MM.1S (cell line): ENCODE data around the gene TMSB10.
"Not testable (repeated sequence)": the region's sequence is repeated elsewhere in the genome, so short reads cannot be mapped to it uniquely, and the experiment has no call there.

Source experiments
- DNase-seq: peaks from one replicate; pipeline ENCODE4 v3.0.0-alpha.2; 2015
- H2AFZ ChIP-seq: fragments of 300-600 bp; sonication (generic); 2 replicates; pipeline ENCODE4 v1.6.0; 2016; ENCODE audit warnings: antibody characterized with exemption, low read length
- H3F3A ChIP-seq: fragments of 300-600 bp; sonication (generic); 2 replicates; pipeline ENCODE4 v1.6.1; 2016; ENCODE audit warnings: mild to moderate bottlenecking, antibody characterized with exemption, low read length, moderate library complexity, mixed read lengths; ENCODE audit not compliant: insufficient read depth
- H3K27ac ChIP-seq: fragments of 300-600 bp; sonication (generic); 2 replicates; pipeline ENCODE4 v1.5.1; 2016; ENCODE audit warnings: mild to moderate bottlenecking, low read length
- H3K27me3 ChIP-seq: fragments of 300-600 bp; sonication (generic); replicated peaks from 2 replicates; pipeline ENCODE4 v1.6.0; 2016; ENCODE audit warnings: low read length; ENCODE audit not compliant: insufficient read depth
- H3K36me3 ChIP-seq: fragments of 300-600 bp; sonication (generic); replicated peaks from 2 replicates; pipeline ENCODE4 v1.6.1; 2016; ENCODE audit warnings: mild to moderate bottlenecking, low read length, mixed read lengths; ENCODE audit not compliant: insufficient read depth
- H3K4me1 ChIP-seq: fragments of 300-600 bp; sonication (generic); 2 replicates; pipeline ENCODE4 v1.6.1; 2016; ENCODE audit warnings: low read length, mixed read lengths
- H3K4me2 ChIP-seq: fragments of 300-600 bp; sonication (generic); 2 replicates; pipeline ENCODE4 v1.6.0; 2016; ENCODE audit warnings: low read depth, low read length
- H3K4me3 ChIP-seq: fragments of 300-600 bp; sonication (generic); 2 replicates; pipeline ENCODE4 v1.5.1; 2016; ENCODE audit warnings: low read length, mixed read lengths
- H3K79me2 ChIP-seq: fragments of 300-600 bp; sonication (generic); 2 replicates; pipeline ENCODE4 v1.6.1; 2016; ENCODE audit warnings: mixed run types, low read length, mixed read lengths
- H3K9ac ChIP-seq: fragments of 300-600 bp; sonication (generic); 2 replicates; pipeline ENCODE4 v1.6.1; 2016; ENCODE audit warnings: low read length, mixed read lengths
- H3K9me2 ChIP-seq: fragments of 300-600 bp; sonication (generic); replicated peaks from 2 replicates; pipeline ENCODE4 v1.6.1; 2016; ENCODE audit warnings: mild to moderate bottlenecking, low read length, mixed read lengths; ENCODE audit not compliant: insufficient read depth
- H3K9me3 ChIP-seq: fragments of 300-600 bp; sonication (generic); replicated peaks from 2 replicates; pipeline ENCODE4 v1.6.1; 2016; ENCODE audit warnings: mild to moderate bottlenecking, low read length, mixed read lengths; ENCODE audit not compliant: insufficient read depth
- H4K20me1 ChIP-seq: fragments of 300-600 bp; sonication (generic); 2 replicates; pipeline ENCODE4 v1.6.1; 2016; ENCODE audit warnings: mild to moderate bottlenecking, low read length, moderate library complexity, mixed read lengths; ENCODE audit not compliant: insufficient read depth
- CTCF ChIP-seq: fragments of 300-600 bp; sonication (generic); IDR thresholded peaks from 2 replicates; pipeline ENCODE4 v1.5.1; 2016; ENCODE audit warnings: antibody characterized with exemption, low read length, mixed read lengths
- EZH2 ChIP-seq: fragments of 300-600 bp; sonication (generic); optimal IDR thresholded peaks from 2 replicates; pipeline ENCODE3; 2017; ENCODE audit warnings: low read depth, mild to moderate bottlenecking, antibody characterized with exemption, low read length, mixed read lengths
- EZH2phosphoT487 ChIP-seq: fragments of 300-600 bp; sonication (generic); IDR thresholded peaks from 2 replicates; pipeline ENCODE4 v1.6.1; 2018; ENCODE audit warnings: antibody characterized with exemption, low read length

Gene TMSB10

GRCh38 chr2:84911135-84911678 lies 5.8 kb downstream of the TMSB10 start:
- Histone ChIP-seq H3K4me1 (peaks cover 11% of the 10 kb centered on the region; the same call in 1 of the 2 replicates), H3K79me2 (peaks cover 6% of the 10 kb centered on the region), H4K20me1 (no peaks in the 10 kb centered on the region), H3K4me2 (no peak overlapping the region), H3K27me3 (no peaks in the 10 kb centered on the region), H3K9me3 (no peaks in the 10 kb centered on the region), H3K27ac (no peak overlapping the region), H3F3A (peaks cover 5% of the 10 kb centered on the region; the same call in 1 of the 2 replicates), H2AFZ (no peak overlapping the region), H3K9me2 (no peaks in the 10 kb centered on the region), H3K9ac (no peak overlapping the region), H3K4me3 (no peak overlapping the region), H3K36me3 (no peaks in the 10 kb centered on the region)
- TF ChIP-seq EZH2 (no peak), EZH2phosphoT487 (no peak)
- no peak for DNase-seq

- Histone ChIP-seq H3K27me3 (no peaks in the 10 kb centered on the region), H3F3A (peaks cover 5% of the 10 kb centered on the region; the same call in 1 of the 2 replicates), H3K27ac (no peak overlapping the region), H2AFZ (no peak overlapping the region), H3K9me2 (no peaks in the 10 kb centered on the region), H3K9ac (no peak overlapping the region), H3K36me3 (no peaks in the 10 kb centered on the region), H3K9me3 (no peaks in the 10 kb centered on the region), H3K4me3 (no peak overlapping the region), H3K4me2 (no peak overlapping the region), H3K79me2 (no peaks in the 10 kb centered on the region), H4K20me1 (no peaks in the 10 kb centered on the region), H3K4me1 (0 out of 2 replicates have a peak, but pooled peaks cover 4% of the 10 kb centered on the region)
- no peak for DNase-seq
- no peak for TF ChIP-seq CTCF
- TF ChIP-seq EZH2, result no peak
- TF ChIP-seq EZH2phosphoT487, result no peak
These were observed 7.5 kb downstream of the TMSB10 start for GRCh38 chr2:84912984-84913383.

- DNase-seq, result no peak
- Histone ChIP-seq H3K9me2 (no peaks in the 10 kb centered on the region), H3K4me3 (no peak overlapping the region), H2AFZ (no peak overlapping the region), H3K36me3 (no peaks in the 10 kb centered on the region), H3K9me3 (no peaks in the 10 kb centered on the region), H3F3A (no peaks in the 10 kb centered on the region), H3K27me3 (no peaks in the 10 kb centered on the region), H3K9ac (no peak overlapping the region), H3K4me1 (no peaks in the 10 kb centered on the region), H4K20me1 (no peaks in the 10 kb centered on the region), H3K79me2 (no peaks in the 10 kb centered on the region), H3K27ac (no peak overlapping the region), H3K4me2 (no peak overlapping the region)
- TF ChIP-seq CTCF (no peak), EZH2phosphoT487 (no peak), EZH2 (no peak)
These were observed 8.9 kb downstream of the TMSB10 start for GRCh38 chr2:84914334-84914733.

GRCh38 chr2:84915675-84916074 lies 10.2 kb downstream of the TMSB10 start:
- not testable (repeated sequence) for H3K9me3 ChIP-seq, H3K36me3 ChIP-seq, H3K27me3 ChIP-seq, H2AFZ ChIP-seq, H3K4me3 ChIP-seq, DNase-seq, H3K79me2 ChIP-seq, H3K27ac ChIP-seq, H3K9ac ChIP-seq, H3K9me2 ChIP-seq, H3F3A ChIP-seq, H3K4me2 ChIP-seq, H4K20me1 ChIP-seq, H3K4me1 ChIP-seq

- H3K4me2 ChIP-seq, DNase-seq, H3K27ac ChIP-seq, H3K9me2 ChIP-seq, H2AFZ ChIP-seq, H3K79me2 ChIP-seq, H3F3A ChIP-seq, H3K4me1 ChIP-seq, H3K36me3 ChIP-seq, H4K20me1 ChIP-seq, H3K9me3 ChIP-seq, H3K4me3 ChIP-seq, H3K27me3 ChIP-seq, H3K9ac ChIP-seq: not testable (repeated sequence)
These were observed 12.4 kb downstream of the TMSB10 start for GRCh38 chr2:84917821-84918220.
